Measurements from ENCODE around the gene RXRB.
A peak's percentile ranks its signal among the peaks of the same experiment; 100 is the strongest.

Gene RXRB

GRCh38 chr6:33174784-33175183, 25.7 kb downstream of the RXRB start:
- no peak for DNase-seq

- DNase-seq: no peak
These were observed 26.8 kb downstream of the RXRB start for GRCh38 chr6:33173535-33174180.

DNA sequence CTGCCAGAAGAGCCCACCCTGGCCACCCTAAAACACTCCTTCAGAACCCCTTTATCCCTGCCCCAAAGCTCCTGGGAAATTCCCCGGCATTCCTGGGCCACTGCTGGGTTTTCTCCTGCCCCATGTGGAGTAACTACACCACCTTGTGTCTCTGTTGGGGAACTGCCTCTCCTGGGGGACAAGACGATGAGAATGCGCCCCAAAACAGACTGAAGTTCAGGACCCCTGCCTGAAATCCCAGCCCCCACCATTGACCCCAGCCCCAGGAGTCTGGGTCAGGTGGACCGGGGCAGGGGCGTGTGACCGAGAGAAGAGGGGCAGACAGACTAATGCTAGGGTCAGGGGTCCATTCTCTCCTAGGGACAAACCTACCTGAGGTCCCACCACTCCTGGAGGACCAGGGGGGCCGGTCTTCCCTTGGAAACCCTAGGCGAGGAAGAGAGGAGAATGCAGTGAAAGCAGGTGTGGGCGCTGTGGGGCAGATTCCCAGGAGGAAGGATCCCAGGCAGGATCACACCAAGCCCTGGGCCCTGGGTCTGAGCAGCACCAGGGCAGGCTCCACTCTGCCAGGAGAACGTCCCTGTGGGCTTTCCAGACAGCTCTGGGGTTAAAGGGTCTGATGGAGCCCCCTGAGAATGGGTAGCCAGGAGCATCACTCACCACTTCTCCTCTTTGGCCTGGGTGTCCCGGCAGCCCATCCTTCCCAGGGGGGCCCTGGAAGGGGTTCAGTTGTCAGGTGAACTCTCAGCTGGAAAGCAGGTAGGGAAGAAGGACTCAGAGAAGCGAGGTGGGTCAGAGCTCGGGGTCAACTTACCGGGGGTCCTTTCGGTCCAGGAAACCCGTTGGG, 27.6 kb downstream of the RXRB start:
- no peak for DNase-seq

- no peak for DNase-seq
These were observed 28.4 kb downstream of the RXRB start for GRCh38 chr6:33171880-33172687.

- DNase-seq: no peak
These were observed 29.2 kb downstream of the RXRB start for GRCh38 chr6:33171016-33171879.

DNA sequence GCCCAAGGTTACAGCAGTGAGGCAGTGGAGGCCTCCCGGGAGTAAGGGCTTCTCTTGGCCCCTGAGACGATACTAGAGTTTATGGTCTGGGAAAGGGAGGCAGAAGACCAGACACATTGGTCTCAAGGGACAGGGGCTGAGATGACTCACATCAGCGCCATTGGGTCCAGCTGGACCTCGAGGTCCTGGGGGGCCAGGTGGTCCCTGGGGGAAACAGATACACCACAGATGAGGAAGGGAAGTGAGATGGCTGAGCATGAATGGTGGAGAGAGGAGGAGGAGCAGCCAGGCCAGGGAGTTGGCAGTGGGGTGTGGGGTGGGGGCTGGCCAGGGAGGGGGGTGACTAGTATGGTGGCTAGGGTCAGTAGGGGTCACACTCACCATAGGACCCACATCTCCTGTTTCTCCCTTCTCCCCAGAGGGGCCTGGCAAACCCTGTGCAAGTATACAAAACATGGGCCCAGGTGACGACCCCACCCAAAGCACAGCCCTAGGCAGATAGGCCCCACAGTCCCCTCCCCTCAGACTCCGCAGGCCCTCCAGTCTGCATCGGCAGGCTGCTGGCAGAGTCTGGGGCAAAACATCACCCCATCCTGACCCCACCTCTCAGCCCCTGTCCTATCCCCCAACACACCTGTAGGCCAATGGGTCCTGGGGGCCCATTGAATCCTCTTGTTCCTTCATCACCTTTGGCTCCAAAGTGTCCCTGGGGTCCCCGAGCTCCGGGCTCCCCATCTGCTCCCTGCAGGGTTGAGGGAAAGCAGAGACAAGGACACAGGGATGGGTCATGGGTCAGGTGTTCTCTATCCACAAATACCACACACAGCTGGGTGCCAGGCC, 30.1 kb downstream of the RXRB start:
- DNase-seq: no peak

DNA sequence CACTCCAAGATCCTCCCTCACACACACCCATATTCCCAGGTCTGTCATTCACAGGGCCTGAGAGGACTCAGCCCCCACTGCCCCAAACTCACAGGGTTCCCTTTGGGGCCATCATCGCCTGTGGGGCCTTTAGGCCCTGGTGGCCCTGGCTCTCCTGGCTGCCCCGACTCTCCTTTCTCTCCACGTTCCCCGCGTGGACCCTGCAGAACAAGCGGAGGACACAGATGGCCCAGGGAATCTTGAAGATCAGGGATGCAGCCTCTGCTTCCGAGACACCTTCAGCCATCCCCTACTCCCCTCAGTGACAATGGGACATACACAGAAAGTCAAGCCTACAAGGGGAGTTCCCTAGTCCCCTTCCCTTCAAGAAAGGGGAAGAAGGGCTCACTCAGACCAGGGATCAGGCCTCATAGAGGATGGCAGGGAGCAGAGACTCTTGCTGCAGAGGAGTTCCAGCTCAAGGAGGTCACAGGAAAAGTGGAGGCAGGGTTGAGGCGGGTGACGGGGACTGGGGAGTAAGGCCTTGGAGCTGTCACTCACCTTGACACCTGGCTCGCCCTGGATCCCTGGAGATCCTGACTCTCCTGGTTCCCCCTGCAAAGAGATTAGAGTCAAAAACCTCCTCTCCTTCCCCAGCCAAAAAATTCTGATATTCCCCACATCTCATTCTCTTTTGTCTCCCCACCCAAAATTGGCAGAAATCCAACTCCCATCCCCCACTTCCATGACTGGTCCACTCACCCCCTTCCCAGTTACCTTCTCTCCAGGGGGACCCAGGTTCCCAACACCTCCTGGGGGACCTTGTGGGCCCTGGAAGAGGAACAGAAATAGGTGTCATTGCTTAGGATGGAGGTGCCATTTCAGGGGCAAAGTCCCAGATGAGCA, 30.9 kb downstream of the RXRB start:
- DNase-seq: no peak

DNA sequence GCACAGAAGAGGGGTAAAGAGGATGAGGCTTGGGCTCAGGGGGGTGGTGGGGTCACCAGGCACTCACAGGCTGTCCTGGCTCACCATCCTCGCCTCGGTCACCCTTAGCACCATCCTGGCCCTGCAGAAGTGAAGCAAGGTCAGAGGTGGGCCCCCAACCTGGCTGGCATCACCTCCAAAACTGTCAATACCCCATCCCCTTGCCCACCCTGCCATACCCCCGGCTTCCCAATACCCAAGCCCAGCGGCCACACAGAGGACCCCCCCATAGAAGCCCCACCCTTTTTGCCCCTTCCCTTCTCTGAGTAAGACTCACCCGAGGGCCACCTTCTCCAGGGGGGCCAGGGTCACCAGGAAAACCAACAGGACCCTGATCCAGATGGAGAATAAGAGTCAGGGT, 31.8 kb downstream of the RXRB start:
- DNase-seq: no peak

- DNase-seq: no peak
These were observed 32.2 kb downstream of the RXRB start for GRCh38 chr6:33168284-33168601.

GRCh38 chr6:33167374-33168283, 32.8 kb downstream of the RXRB start:
- DNase-seq: no peak

DNA sequence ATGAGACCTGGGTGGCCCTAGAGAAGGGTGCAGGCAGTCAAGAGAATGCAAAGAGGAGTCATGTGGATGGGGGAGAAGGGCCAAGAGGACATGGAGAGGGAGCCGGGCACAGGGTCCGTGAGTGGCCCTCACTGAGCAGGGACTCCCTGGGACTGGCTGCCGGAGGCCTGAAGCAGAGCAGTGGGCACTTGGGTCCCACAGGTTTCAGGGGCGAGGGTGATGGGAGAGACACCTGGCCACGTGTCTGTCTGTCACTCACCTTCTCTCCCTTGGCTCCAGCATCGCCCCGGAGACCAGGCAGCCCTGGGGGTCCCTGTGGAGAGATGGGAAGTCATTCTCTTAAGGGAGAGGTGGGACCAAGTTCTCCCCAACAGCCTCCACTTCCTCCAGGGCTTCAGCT, 33.7 kb downstream of the RXRB start:
- DNase-seq: no peak

- no peak for DNase-seq
These were observed 34.1 kb downstream of the RXRB start for GRCh38 chr6:33166363-33166762.

DNA sequence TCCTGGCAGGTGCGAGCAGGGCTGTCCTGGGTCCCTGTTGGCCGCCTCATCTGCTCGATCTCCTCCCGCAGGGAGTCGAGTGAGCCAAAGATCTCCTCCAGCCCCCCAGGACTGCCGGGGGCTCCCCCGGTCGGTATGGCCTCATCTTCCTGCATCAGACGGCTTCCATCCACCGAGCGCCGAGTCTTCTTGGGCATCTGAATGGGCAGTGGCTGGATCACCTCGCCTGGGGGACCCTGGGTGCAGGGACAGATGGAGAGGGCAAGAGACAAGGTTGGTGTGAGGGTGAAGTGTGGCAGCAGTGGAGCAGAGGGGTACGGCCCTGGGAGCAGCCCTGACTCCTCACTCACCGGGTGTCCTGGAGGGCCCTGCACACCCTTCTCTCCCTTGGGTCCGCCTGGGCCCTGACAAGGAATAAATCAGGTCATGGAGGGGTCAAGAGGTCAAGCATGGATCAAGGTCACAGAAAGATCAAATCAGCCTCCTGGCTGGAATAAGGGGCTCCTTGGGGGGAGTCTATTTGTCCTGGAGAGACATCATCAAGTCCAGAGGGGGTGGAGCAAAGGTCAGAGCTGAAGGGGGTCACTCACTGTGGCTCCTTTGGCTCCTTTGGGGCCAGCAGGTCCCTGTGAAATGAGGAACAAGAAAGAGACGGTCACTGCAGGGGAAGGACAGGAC, 34.7 kb downstream of the RXRB start:
- DNase-seq: no peak

DNA sequence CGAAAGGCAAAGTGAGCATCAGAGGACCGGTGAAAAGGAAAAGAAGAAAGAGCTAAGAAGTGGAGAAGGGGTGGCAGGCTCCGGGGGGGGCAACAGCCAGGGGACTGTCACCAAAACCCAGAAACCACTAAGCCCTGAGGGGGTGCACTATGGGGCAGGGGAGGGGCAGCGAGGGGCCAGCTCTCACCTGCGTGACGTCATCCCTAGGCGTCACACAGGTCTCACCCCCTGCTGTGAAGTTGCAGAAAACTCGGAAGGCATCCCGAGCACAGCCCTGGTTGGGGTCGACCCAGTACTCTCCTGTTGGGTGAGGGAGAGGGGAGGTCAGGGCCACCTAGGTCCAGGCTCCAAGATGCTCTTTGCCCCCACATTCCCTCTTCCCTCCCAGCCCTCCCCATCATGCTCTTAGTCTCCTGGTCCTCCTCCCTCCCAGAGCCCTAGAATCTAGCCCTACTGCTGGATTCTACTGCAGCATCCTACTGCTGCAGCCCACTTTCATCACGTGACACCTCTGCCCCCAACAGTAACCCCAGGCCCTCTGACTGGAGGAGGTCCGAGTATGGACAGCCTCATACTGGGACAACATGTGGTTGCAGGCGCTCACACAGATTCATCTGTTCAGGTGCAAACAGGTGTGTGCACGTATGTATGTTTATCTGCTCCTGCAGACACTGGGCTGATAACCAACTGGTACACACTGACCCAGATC, 35.6 kb downstream of the RXRB start:
- DNase-seq: no peak

DNA sequence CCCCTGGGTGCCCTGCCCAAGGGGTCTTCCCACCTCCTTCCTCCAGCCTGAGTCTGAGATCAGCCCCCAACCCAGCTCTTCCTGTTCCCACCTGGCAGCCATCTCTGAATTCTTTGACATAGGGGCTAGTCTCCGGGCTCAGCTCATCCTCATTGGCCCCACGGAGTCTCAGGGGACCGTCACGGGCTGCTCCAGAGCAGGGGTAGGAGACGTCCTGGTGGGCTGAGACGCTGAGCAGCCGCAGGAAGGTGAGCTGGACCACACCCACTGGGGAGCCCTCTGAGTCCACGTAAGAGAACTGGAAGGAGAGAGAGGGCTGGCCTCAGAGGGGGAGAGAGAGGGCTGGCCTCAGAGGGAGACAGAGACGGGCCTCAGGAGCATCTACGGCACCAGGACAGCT, 36.3 kb downstream of the RXRB start:
- DNase-seq: no peak

DNA sequence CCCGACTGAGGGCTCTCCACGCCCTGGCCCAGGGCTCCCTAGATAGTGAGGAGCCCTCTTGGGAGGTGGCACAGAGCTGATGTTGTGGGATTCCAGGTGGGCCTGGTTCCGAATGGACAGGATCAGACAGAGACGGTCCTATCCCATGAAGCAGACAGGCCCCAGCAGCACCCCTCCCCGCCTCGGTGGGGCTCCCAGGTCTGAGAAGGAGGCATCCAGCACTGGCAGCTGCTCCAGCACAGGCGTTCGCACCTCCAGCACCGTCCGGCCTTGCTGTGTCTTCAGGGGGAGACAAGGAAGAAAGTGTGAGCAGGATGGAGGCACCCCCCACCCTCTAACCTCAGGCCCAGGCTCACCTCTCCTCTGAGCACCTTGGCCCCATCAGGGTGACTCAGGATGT, 36.9 kb downstream of the RXRB start:
- no peak for DNase-seq

GRCh38 chr6:33161354-33162331, 38.8 kb downstream of the RXRB start:
- DNase-seq: peak; percentile 84

All from CD4-positive, alpha-beta T cell treated with Interleukin-21 for 1 hour (primary cell).